ENCODE data around the gene PROM1. TPM values are rescaled to one million over a fixed set of nuclear protein-coding genes. Genes with fewer than 3 reads are reported as not detected.
A peak's percentile ranks its signal among the peaks of the same experiment; 100 is the strongest.

The PROM1 gene
- total RNA-seq, 1 donor from 2014 or later: 40.8 TPM

DNA sequence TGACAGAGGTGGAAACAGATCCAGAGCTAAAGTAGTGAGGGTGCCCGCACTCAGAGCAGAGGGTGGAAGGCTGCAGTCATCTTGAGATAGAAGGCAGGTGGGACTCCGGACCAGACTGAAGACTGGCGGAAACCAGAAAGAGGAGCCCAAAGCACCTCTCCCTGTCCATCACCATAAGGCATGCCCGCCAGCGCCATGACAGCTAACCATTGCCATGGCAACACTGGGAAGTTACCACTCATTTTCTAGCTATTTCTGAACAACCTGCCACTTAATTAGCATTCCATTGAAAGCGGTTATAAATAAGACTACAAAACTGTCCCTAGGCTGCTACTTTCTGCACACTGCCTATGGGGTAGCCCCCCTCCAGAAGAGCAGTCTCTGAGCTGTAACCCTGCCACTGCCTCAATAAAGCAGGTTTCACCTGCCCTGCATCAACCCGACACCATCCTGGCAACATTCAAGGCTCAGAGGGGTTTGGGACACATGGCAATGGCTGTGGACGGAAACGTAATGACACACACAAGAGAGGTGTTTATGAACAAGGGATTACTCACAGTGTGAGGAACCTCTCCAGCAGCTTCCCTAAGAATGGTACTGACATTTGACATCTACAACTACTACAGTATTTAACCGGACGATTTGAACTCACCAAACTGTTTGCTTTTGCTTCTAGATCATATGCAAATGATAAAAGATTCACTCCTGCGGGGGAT, 93.1 kb downstream of the PROM1 start:
- no peak for DNase-seq (ENCODE audit: low spot score)

DNA sequence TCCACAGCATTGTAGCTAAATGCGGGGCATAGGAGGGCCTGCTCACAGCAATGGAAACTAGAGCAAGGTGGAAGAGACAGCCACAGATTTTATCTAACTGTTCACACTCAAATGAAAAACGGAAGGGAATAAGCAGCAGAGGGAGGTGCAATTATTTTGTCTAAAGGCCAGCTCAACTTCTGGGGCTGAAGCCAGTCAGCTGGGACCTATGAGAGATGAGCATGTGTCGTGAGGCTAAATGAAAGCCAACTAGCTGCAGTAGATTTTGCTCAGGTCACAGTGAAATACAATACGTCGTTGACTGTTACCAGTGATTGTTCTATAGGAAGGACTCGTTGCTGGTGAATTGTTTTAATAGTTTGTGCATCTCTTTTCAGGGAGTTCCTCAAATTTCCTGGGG, 94.4 kb downstream of the PROM1 start:
- DNase-seq (ENCODE audit: low spot score): no peak

DNA sequence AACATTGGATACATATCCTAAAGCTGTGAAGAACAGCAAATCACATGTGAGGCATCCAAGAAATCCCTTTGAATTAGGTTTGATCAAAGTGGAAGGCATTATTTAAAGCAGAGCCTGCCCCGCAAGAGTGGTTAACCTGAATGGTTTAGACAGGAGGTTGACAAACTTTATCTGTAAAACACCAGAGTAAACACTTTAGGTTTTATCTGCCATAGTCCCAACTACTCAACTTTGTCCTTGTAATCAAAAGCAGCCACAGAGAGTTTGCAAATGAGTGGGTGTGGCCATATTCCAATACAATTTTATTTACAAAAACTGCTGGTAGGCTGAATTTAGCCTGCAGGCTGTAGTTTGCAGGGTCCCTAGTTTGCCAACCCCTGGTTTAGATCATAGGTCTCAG, 95.6 kb downstream of the PROM1 start:
- no peak for DNase-seq (ENCODE audit: low spot score)

DNA sequence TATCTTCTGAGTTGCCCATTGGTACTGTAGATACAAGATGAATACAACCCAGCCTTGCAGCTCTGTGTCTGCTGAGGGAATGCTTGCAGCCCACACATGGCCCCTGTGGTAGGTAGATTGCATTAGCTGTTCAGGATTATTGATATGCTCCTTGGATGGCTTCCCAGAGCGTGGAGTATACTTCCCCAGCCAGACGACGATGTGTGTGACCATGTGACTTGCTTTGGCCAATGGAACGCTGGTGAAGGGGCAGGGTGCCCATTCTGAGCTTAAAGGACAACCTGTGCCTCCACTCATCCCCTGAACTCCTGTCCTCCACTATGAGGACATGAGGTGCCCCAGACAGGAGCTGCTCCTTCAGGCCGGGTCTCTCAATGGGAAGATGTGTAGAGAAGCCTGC, 96.9 kb downstream of the PROM1 start:
- no peak for DNase-seq (ENCODE audit: low spot score)

DNA sequence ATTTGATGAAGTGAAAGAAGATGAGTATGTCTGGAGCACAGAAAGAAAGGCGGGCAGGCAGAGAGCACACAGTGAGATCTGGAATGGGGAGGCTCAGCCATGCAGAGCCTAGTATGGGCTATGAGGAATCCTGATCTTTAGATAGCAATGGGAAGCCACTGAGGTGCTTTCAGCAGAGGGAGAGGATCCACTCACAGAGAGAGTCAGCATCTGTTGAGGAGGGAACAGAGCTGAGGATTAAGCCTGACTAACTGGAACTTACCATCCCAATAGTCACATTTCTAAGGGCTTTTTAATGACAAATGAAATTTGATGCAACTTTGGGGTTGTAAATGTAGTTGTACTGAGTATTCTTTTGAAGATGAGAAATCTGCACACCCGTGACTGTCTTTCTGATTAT, 100.2 kb downstream of the PROM1 start:
- no peak for DNase-seq (ENCODE audit: low spot score)

DNA sequence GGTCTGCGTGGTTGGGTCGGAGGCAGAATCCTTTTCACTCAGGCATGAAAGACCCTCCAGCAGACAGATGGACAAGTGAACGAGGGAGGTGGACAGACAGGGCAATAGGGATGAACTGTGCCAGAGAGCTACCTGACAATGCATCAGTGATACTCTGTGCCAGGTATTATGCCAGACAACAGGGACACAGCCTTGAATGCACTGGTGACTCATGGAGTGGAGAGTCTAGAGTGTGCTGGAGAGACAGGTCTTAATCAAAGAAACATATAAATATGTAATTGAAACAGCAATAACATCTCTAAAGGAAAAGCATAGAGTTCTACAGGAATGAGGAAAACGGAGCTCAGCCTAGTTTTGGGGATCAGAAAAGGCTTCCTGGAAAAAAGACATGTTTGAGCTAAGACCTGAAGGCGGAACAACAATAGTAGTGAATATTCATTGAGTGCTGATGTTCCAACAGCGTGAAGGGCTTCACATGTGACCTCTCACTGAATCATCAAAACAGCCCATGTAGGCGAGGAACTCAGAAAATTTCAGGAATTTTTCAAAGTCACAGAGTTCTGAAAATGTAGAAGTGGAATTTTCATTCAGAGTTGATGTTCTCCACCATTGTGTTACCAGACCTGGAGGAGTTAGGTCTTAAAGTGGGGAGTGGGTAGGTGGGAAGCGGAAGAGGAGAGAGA, 100.8 kb downstream of the PROM1 start:
- no peak for DNase-seq (ENCODE audit: low spot score)

DNA sequence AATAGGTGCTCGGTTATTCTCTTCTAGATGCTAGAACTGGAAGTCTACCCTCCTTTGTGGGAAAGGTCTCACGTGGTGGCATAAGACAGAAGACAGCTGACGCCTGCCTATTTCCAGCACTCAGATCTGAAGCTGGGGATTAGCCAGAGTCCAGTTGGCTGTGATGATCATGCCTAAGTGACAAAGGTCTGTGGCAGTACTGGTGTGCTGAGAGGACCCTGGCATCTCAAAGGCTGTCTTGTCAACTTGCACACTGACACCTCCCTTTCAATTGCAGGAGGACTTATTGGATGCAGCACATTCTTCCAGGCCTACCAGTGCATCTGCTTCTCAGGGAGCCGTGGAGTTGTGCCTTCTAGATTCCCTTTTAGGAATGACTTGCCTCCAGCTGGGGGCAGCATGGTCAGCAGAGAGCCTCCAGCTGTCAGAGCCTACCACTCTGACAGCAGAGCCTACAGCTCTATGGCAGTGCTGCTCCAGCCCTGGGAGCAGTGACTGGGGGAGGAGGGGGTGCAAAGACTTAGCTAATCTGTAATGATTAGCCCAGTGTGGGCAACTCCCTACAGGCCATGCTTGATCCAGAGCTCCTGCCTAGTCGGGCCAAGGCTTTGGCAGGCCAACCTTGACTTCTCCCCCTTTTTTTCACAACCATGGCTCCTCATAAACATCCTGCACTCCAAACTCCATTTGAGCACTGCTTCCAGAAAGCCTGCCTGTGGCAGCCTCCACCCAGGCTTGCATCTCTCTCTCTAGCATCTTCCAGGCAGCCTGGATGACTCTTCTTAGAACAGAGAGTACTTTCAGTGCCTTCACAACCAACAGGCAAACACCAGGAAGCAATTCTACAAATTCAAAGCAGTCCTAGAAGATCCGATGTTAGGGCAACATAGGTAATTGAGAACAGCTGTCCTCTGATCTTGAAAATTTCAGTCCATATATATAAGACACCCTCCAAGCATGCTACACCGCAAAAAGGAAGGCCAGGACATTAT, 107.1 kb downstream of the PROM1 start:
- no peak for DNase-seq (ENCODE audit: low spot score)

DNA sequence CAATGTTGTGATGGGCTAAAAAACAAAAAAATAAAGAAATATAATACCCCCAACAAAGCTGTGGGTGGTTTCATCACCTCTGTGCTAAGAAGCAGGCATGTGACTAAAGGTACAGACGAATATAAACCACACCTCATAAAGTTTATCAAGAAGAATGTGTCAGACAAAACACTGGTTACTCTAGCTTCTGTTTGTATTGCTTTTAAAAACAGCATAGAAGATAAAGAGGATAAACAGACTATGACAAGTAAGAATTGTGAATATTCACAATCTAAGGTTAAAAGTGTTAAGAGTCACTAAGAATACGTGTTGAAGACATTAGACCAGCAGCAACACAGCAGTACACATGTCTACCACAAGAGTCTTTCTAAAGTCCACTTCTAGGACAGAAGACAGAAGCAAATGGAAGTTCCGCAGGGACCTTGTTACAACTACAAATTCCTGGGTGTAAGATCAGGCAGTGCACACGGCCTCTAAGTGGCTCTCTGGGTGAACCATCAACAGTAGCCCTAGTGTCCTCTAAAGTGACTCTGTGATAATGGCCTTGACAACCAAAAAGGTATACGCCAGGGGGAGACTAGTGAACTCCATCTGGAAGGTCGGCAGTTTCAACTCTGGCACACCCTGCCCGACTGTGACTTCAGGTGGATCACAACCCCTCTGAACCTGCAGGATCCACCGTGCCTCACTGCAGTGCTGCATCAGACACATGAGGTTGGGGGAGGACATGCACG, 112.6 kb downstream of the PROM1 start:
- no peak for DNase-seq (ENCODE audit: low spot score)

DNA sequence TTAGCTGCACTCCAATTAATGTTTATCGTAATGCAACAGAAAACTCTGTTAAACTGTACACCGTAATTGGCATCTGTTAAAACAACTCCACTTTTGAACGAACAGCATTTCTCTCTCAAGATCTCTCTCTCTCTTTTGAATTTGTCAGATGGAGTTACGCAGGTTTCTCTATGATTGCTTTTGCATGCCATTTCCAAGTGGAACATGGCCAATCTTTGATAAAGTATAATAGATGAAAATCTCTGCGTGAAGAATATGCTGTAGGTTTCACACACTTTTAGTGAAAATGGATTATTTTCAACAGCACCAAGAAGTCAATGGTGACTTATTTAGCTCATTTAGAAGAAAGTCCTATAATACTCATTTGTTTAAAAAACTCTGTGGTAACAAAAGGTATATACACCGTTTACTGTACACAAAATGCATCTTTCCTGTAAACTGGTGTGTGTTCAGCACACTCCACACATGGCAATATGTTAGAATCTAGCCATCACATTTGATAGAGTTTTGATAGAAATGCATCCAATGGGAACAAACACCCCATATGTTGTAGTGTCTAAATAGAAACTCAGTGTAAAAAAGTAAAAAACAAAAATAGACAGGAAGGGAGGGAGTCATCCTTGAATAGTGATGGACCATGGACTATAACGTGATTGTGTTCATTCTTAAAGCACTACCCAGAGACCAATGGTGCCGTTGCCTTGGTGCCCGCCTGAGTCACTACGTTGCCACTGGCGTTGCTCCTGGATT, 115.1 kb downstream of the PROM1 start:
- no peak for DNase-seq (ENCODE audit: low spot score)

DNA sequence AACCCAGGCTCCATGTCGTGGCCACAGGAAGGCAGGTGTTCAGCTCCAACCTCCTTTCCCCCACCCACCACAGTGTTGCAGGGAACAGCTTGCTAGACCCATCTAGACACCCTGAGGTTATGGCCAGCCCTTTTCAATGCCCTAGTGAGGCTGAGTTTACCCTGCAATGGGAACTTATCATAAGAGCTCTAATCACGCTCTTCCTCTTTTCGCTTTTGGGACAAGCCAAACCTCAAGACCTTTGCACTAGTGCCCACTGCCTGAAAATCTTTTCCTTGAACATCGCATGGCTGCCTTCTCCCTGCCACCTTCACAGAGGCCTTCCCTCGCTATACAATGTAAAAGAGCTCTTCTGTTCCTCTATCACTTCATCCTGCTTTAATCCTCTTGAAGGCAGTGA, 118.5 kb downstream of the PROM1 start:
- DNase-seq (ENCODE audit: low spot score): no peak

DNA sequence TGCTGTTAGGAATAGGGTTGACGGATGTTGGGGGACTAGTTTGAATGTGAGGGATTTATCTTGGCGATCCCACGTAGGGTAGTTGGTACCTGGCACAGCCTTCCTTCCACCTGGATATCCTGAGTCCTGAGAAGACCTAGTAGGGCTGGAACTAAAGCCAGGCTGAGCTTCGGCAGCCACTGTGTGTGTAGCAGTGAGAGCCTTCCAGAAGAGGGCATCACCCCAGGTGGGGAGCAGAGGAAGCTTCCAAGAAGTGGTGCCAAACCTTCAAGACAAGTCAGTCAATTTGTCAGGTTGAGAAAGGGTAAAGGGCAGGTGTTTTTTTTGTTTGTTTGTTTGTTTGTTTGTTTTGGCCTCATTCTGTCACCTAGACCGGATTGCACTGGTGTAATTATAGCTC, 119.7 kb downstream of the PROM1 start:
- no peak for DNase-seq (ENCODE audit: low spot score)

DNA sequence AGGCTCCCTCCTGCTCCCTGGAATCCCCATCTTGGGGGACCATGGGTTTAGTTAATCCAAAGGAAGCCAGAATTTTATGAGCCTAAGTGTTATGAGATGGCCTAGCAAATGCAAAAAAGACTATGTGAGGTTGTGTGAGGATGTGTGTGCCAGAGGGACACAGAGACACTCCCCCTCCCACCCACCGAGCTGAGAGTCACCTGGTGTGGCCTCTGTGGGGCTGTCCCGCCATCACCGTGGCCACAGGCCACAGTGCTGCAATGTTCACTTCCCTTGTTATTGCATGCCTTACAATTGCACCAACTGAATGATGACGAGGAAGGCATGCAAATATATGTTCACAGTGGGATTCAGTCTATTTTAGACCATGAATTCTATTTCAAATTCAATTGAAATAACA, 120.2 kb downstream of the PROM1 start:
- no peak for DNase-seq (ENCODE audit: low spot score)

DNA sequence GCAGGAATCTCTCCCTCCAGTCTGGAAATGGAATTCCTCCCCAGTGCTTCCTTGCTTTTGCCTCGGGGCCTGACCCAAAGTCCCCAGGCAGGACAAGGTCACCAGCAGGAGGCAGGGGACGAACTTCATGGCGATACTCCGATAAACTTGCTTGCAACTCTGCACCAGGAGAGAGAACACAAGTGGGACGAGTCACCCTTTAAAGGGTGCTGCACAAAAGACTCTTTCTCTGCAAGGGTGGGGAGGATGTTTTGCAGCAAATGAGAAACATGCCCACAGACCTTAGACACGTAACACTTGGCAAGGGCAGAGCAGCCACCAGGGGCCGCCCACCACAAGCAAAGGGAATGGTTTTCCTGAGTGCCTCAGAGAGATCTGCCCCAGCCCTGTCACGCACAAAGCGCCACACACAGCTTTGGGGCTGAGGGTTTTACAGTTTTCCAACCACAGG, 120.8 kb downstream of the PROM1 start, which contains the start of gene FGFBP2:
Gene FGFBP2, minus strand, starts transcription at position 175 of the 451 bp plus-strand sequence. Its CDS starts 46 bp downstream, at position 129.
- DNase-seq (ENCODE audit: low spot score): no peak

DNA sequence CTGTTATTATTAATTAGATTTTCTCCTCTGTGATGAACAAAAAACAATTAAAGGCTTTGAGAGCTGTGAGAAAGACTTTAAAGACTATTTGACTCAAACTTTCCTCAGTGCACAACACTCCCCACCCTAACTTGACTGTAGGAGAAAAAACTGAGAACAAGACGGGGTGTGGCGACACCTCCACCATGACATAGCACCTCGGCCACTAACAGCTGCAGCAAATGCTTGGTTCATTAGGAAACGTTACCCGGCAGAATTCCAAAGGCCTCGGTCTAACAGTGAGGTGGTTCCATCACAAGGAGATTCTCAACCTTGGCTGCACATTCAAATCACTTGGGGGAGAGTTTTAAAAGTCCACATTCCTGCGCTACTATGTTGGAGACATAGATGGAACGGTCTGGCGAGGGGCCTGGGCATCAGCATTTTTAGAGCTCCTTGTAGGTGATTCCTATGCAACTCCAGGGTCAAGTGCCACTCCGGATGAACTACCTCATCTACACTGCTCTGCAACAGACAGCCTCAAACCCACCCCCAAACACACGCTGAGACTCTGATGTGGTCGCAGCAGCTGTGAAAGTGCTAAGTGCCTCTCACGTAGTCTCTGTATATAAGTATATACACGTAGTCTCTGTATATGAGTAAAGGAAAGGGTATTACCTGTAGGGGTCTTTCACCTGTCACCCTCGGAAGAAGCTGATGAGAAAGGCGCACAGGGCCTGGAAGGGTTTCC, 121.9 kb downstream of the PROM1 start:
- DNase-seq (ENCODE audit: low spot score): no peak

DNA sequence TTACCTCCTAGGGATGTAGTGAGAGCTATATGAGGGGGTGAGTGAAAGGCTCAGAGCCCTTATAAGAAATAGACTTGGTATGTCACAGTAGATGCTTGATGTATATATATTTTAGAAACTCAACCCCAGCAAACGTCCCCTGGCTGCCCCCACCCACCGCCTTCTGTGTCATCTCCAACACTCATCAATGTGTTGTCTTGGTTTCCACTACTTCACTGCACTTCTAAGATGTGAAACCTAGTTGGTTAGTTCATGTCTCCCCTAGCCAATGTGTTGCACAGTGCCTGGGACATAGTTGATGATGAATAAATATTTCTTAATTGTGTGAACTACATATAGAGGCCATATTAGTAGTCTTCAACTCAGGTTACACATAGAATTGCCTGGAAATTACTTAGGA, 125.3 kb downstream of the PROM1 start:
- DNase-seq (ENCODE audit: low spot score): no peak

DNA sequence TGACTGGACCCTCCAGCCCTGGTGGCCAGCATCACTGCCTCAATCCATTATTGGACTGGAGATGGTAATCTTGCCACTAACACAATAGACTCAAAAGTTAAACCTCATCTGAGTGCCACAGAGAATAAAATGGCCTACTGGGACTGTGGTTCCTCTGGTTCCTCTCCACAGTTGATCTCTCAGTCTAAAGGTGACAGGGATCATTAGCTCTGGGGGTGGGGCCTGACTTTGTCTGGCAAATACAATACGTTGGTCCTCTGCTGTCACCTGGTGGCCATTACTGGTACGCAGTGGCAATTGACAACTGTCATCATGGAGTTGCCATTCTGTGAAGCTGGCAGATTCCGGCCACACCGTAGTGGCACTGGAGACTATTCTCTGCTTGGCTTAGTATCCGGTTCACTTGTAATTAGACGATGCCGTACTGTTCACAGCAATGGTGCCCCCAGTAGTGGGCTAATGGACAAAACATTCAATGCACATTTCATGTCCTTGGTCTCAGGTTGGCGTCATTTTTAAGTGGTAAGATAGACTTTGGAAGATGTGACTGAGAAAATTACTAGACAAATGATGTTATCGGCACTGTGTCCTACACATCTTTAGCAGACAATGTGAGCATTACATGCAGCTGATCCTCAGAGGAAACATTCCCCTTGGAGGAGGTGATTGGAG, 127.5 kb downstream of the PROM1 start:
- DNase-seq (ENCODE audit: low spot score): peak; percentile 86

DNA sequence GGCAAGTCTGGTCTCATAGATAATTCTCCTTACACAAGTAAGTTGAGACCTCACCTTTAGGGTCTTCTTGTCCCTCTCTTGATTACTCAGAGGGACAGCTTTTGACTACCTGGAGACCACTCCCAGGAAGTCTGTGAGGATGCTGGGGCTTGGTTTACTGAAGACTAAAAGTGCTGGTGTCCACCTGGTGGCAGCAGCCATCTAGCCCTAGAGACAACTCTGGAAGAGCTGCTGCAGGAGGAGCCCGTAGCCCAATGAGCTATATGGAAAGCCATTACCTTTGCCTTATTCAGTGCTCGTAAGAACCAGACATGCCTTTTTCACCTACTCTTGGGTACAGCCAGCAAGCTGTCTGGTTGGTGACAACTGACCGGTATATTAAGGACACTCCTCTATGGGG, 128.2 kb downstream of the PROM1 start:
- DNase-seq (ENCODE audit: low spot score): no peak

DNA sequence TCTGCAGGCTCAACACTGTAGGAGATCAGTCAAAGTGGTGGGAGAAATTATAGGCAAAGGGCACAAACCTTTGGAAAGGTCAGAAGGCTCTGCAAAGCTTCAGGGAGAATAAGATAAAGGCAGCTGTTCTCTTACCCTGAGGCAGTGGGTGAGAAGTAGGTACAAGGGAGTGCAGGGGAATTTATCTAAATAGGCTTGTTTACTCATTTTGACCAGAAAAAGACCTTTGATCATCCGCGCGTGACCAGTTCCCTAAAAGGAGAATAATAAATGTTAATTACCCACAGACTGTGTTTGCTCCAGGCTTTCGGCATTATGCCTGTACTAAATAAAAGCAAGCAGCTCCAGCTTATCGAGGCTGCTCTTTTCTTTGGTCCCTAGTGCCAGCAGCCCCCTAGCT, 130.2 kb downstream of the PROM1 start:
- DNase-seq (ENCODE audit: low spot score): no peak

DNA sequence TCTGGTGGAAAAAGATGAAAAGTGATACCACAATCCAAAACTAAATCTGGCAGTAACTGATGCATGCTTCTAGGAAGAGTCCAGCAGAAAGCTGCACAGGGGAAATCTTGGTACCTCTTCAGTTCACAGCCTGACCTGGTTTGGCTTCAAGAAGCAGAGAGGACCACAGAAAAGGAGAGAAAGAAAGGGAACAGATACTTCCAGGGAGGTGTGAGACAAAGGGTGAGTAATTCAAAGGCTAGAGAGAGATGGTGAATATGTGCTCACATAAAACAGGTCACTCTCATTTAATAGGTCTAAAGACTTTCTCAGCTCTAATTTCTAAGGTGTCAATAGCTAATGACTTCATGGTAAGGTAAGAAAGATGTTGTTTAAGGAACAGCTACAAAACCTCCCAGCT, 132.0 kb downstream of the PROM1 start:
- DNase-seq (ENCODE audit: low spot score): no peak

DNA sequence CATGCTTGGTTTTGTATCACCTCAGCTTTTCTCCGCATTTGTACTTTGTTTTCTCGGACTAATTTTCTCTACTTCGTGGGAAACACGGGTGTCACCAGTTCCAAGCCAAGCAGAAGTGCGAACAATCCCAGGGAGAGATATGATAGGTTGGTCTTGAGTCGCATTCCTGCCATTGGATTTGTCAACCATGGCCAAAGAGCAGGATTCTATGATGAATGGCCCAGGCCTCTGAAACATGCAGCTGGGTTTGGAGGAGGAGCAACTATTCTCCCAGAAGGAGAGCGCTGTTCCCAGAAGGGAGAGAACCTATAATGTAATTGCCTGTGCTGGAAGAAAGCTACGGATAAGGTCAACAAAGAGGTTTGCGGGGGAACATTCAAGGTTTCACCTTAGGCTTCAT, 135.0 kb downstream of the PROM1 start:
- no peak for DNase-seq (ENCODE audit: low spot score)
